Suprapubic skin (tissue), 3 donors: ENCODE data around the gene FMN1.

ENCODE experiments used
- POLR2A ChIP-seq, 2 donors: fragments of 450-650 bp; IDR thresholded peaks; one replicate each; pipeline ENCODE4 v1.6.1; 2017; ENCODE audit warnings: antibody characterized with exemption in 2 of 2, mild to moderate bottlenecking in 2 of 2, moderate library complexity in 2 of 2
- TF ChIP-seq, protein P1 (sequence below), 2 donors: fragments of 200-600 bp in 1 of 2; fragments of 450-650 bp in 1 of 2; sonication (generic) in 1 of 2; IDR thresholded peaks; one replicate each; pipeline ENCODE4 v1.5.1; 2016 to 2019; ENCODE audit warnings: antibody characterized with exemption in 2 of 2, mild to moderate bottlenecking in 1 of 2, moderate library complexity in 1 of 2

DNA sequence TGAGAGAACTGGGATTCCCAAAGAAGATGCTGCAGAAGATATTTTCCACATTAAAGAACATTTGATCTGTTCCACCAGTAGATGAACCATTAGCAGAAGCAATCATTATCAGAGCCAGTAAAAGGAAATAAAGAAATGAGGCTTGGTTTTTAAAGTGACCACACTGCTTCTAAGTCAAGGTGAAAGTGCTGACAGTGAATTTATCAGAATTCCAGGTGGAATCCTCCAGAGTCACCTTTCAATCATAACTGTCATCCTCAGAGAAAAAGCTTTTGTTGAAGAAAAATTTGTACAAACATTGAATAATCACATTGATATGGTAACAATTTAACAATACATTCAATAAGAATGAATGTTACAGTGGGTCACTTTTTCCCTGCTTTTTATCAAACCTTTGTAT, 376.9 kb downstream of the FMN1 start:
- no peak for TF ChIP-seq POLR2A (IDR thresholded peaks at IDR 0.05)
- TF ChIP-seq, protein P1, sequence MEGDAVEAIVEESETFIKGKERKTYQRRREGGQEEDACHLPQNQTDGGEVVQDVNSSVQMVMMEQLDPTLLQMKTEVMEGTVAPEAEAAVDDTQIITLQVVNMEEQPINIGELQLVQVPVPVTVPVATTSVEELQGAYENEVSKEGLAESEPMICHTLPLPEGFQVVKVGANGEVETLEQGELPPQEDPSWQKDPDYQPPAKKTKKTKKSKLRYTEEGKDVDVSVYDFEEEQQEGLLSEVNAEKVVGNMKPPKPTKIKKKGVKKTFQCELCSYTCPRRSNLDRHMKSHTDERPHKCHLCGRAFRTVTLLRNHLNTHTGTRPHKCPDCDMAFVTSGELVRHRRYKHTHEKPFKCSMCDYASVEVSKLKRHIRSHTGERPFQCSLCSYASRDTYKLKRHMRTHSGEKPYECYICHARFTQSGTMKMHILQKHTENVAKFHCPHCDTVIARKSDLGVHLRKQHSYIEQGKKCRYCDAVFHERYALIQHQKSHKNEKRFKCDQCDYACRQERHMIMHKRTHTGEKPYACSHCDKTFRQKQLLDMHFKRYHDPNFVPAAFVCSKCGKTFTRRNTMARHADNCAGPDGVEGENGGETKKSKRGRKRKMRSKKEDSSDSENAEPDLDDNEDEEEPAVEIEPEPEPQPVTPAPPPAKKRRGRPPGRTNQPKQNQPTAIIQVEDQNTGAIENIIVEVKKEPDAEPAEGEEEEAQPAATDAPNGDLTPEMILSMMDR (IDR thresholded peaks at IDR 0.05) = no peak
